GM18519 (cell line): ENCODE data around the gene ATP6V0D1.
"Not testable (repeated sequence)": the region's sequence is repeated elsewhere in the genome, so short reads cannot be mapped to it uniquely, and the experiment has no call there.

Experiments
- ATAC-seq: cut with Tn5 transposase; IDR thresholded peaks from one replicate; pipeline ENCODE4 v1.9.1; 2021; ENCODE audit warnings: mild to moderate bottlenecking, moderate library complexity; ENCODE audit not compliant: unreplicated experiment, low FRiP score

Gene ATP6V0D1

DNA sequence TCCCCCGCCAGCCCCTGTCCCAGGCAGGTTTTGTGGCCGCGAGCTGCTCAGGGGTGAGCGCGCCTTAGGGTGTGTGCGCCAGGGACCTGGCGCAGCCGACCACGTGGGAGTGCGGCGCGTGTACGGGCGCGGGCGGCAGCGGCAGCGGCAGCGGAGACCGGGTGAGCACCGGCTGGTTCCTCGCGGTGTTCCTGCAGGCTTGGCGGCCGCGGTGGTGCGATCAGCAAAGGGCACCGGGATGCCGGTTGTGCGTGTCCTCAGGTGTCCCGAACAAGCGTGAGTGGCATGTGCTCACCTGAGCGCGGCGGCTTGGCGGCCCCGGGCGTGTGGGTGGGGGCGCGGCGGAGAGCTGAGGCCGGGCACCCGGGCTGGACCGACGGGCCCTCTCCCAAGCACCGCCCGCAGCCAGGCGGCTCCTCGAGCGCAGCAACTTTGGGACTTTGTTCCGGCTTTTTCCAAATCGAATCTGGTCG, 50.4 kb downstream of the ATP6V0D1 start:
- no peak for ATAC-seq

DNA sequence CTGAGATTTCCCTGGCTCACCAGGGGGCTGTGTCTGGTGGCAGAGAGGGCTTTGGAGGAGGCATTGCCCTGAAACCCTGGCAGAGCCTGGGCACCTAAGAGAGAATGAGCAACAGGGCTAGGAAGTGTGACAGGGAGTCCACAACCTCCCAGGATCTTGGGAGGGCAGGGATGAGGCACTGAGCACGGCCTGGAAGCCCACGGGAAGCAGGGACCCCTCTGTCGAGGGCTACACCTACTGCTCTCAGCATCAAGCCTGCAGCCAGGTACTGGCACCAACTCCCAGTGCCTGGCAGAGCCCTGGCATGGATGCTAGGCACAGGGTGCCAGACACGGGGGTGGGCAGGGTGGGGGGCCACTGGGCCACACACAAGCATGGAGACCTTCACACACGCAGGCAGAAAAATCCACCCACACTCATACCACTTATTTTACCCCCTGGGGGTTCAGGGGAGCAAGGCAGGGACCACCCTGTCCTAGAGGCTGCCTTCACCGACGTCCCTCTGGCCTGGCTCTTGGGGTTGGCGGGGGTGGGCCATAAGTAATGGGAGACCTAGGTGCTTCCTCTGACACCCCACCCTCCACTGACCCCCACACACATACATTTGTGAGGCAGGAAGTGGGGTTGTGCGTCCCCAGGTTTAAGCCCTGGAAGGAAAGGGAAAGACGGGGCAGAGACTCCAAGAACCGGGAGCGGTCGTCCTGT, 51.0 kb downstream of the ATP6V0D1 start:
- no peak for ATAC-seq

DNA sequence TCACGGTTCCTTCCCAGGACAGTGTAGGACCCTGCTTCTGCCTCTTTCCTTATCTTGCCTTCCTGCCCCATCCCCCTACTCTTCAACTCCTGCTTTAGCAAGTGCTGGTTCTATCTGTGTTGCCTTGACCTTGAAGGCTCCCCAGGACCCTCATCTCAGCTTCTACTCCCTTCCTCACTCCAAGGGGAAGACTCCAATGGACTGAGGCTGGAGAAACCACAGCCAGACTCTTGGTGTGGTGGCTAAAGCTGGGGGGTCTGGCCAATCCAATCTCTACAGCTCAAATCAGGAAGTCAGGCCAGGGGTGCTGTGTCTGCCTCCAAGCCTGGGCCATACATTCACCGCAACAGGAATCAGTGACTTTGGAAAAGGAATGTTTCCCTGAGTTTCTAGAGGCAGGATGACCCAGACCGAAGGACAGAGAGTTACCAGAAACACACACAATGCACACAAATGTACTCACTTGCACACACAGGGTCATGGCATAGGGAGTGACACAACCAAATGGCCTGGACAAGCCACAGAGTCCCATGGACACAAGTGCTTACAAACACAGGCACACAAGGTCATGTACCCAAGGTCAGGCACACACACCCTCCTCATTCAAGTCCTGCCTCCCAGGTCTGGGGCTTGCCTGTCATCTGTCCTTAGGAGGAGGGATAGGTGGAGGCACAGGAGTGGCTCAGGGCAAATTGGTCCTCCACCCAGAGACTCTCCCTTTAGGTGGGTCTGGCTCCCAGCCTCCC, 51.7 kb downstream of the ATP6V0D1 start:
- ATAC-seq = no peak

DNA sequence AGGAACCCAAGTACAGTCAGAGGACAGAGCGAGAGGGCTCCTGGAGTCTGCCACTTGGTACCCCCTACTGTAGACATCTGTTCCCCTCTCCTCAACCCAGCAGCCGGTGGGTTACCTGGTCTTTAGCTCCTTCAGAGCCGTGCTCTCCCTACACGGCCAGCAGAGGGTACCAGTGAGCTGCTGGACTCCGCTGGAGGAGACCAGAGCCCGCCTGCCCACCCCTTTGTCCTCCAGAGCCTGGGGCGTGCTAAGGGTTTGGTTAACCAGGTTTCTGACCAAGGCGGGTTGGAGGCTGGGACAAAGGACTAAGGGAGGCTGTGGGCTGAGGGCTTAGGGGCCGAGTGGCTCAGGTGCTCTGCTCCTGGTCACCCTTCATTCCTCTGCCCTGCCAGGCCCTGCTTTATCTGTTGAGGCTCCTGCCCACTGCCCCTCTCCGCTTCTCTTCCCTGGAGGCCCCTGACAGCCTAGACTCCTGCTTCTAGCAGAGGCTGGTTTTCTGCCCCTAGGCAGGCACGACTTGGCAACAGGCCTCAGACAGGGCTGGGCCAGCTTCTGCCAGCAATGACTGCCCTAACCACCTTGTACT, 52.7 kb downstream of the ATP6V0D1 start:
- ATAC-seq = no peak

DNA sequence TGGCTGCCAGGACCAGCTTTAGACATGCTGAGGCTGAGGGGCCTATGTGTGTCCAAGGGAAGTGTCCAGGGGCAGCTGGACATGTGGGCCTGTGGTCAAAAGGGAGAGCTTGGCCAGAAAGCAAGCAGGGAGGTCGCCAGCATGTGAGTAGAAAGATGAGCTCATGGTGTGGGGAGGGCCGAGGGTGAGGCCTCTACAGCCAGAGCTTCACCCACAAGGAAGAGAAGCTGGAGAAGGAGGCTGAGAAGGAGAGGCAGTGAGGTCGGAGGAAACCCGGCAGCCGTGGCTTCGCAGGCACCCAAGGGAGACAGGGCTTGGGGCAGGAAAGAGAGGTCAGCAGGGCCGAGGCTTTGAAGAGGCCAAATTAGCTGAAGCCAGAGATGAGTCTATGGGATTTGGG, 54.0 kb downstream of the ATP6V0D1 start:
- no peak for ATAC-seq

DNA sequence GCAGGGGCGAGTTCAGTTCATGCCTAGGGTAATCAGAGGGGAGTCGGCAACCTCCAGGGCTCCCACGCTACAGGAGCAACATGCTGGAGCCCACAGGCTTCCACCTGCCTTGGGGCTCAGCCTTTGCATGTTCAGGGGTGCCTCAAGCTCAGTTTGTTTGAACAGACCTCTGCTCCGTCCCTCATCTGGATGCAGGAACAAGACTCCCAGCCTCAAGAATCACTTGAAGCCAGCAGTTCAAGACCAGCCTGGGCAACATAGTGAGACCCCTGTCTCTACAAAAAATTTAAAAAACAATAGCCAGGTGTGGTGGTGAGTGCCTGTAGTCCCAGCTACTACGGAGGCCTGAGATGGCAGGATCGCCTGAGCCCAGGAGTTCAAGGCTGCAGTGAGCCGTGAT, 54.9 kb downstream of the ATP6V0D1 start:
- no peak for ATAC-seq

DNA sequence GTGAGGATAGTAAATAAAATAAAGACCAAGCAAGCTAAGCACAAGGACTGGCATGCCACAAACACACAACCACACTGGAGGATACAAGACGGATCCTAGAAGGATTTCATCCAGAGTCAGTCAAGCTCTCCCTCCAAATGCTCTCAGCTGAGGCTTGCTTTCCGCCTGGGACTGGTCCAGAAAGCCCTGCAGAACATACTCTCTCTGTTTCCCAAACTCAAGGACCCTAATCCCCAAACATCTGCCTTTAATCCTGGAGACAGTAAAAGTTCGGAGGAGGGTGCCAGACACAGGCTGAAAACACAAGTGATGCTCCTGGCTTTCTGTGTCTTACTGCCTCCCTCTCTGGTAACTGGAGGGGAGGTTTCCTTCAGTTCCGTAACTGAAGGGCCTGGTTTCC, 55.4 kb downstream of the ATP6V0D1 start:
- no peak for ATAC-seq

DNA sequence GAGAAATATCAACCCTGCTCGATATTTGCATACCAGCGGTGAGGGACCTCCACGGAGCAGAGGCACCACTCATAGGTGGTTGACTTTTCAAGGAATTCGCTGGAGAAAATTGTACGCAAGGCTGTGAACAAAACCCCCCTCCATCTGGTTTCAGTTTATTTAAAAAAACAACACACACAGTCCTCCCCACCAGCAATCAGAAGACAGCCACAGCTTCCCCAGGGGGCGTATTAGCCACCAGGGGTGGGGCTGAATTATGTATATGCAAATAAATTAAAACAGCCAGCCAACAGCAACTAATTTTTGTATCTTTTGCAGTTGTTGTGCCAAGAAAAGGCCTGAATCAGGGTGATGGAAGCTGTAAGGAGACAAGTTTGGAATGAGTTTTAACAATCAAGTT, 55.9 kb downstream of the ATP6V0D1 start:
- no peak for ATAC-seq

DNA sequence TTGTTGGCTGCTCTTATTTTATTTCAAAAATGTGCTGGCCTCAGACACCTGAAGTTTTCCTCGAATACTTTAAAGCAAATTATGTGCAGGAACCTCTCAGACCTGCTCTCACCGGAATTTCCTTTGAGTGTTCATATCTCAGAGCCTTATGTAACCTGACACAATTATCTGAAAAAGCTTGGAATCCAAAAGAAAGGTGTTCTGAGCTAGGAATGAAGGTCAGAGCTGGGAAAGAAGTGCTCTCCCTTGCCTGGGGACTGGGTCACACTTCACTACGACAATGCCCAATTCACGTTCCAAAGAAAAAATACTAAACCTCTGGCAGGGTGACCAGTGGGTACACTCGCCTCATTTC, 56.7 kb downstream of the ATP6V0D1 start:
- ATAC-seq = no peak

DNA sequence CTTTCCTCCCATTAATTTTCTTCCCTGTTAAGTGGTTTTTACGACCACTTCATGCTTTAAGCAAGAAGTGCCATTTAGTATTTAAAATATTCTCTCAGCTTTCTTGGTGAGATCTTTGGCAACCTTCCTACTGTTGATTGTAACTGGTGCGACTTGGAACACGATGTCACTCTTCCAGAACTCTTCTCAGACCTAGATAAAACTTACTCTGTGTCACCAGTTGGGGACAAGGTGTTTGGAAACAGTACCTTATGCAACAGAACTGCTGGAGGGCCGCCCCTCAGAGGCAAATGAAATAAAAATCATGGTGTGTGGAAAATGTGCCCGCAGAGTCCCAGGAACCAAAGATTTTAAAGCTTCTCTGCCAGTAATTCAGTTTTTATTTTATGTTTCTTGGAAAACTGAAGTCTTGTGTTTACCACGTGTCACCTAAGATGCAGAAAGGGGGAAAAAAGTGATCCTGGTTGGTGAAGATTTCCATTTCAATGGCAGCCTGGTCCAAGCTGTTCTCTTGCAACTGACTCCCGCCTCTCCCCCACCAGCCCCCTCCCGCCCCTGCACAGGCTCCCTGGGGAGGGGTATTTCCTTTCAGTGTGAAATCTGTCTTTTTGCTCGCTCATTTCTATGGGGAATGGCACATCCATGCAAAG, 57.2 kb downstream of the ATP6V0D1 start:
- no peak for ATAC-seq

DNA sequence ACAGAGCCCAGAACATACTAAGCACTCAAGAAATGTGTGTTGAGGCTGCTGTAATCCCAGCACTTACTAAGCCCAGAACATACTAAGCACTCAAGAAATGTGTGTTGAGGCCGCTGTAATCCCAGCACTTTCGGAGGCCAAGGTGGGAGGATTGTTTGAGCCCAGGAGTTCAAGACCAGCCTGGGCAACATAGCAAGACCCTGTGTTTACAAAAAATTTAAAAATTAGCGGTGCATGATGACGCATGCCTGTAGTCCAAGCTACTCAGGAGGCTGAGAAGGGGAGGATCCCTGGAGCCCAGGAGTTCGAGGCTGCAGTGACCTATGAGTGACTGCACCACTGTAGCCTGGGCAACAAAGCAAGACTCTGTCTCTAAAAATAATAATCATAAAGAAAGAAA, 57.9 kb downstream of the ATP6V0D1 start:
- no peak for ATAC-seq

DNA sequence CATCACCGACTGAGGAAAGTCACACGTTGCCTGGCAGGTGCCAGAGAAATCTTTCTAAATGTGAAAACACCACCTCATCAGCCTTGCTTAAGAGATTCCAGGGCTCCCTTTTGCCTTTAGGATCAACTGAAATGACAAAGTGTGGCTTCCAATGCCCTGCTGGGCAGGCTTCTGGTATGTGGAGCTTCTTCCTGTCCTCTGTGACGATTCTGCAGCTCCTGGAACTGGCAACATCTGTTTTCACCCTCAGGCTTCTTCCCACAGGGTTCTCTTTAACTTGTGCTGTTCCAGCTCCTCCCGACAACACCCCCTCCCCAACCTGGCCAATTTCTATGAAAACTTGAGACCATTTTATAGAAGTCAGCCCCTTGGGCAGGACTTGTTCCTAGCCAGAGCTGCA, 59.9 kb downstream of the ATP6V0D1 start:
- no peak for ATAC-seq

DNA sequence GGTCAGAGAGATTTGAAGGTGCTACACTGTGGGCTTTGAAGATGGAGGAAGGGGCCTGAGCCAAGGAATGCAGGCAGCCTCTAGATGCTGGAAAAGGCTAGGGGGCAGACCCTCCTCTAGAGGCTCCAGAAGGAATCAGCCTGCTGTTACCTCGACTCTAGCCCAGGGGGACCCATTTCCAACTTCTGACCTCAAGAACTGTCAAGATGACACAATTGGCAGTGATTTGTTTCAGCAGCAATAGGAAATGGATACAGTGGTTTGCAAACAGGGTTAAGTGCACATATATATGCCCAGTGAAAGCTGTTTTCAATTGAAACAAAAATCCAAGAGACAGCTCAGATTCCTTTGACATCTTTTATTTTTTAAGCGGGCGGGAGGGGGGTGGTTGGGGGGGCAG, 61.0 kb downstream of the ATP6V0D1 start:
- ATAC-seq = no peak

DNA sequence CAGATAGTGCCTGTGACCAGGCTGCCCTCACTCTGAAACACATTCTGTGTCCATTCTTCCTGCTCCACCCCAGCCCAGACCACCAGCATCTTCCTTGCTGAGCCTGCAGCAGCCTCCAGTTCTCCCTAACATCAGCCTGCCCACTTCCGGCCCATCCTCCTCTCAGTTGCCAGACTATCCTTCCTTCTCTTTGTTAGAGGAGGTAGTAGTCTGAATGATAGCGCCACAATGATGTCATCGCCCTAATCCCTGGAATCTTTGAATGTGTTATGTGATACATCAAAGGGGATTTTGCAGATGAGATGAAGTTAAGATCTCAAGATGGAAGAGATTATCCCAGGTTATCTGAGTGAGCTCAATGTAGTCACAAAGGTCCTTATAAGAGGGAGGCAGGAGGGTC, 61.5 kb downstream of the ATP6V0D1 start:
- ATAC-seq = no peak

DNA sequence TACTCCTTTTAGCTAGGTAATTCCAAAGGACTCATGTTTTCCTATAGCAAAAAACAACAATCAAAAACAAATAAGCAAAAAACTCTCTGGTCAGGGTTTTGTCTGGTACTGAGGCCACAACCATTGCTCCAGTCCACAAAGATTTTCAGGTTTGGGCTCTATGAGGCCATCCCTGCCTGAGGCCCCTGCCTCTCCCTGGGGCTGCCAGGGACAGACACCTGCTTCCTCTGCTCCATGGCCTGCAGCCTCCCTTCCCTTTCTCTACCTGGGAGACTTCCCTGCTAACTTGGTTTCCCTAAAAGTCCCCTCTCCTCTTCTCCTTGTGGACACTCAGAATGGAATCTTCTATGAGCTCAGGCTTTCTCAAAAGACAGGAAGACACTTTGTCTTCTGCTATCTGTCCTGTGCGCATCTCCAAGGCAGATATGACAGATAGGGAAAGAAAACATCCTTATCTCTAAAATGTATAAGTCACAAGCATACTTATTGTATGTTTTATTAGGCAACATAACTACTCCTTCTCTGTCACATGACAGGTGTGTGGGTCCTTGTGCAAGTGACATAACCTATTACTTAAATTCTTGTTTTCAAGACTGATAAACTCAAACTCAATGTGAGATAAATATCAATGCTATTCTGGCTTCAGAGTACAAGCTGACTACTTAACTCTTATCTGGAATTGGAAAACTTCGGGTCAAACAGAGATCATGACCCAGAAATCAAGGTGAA, 63.5 kb downstream of the ATP6V0D1 start:
- ATAC-seq = no peak

DNA sequence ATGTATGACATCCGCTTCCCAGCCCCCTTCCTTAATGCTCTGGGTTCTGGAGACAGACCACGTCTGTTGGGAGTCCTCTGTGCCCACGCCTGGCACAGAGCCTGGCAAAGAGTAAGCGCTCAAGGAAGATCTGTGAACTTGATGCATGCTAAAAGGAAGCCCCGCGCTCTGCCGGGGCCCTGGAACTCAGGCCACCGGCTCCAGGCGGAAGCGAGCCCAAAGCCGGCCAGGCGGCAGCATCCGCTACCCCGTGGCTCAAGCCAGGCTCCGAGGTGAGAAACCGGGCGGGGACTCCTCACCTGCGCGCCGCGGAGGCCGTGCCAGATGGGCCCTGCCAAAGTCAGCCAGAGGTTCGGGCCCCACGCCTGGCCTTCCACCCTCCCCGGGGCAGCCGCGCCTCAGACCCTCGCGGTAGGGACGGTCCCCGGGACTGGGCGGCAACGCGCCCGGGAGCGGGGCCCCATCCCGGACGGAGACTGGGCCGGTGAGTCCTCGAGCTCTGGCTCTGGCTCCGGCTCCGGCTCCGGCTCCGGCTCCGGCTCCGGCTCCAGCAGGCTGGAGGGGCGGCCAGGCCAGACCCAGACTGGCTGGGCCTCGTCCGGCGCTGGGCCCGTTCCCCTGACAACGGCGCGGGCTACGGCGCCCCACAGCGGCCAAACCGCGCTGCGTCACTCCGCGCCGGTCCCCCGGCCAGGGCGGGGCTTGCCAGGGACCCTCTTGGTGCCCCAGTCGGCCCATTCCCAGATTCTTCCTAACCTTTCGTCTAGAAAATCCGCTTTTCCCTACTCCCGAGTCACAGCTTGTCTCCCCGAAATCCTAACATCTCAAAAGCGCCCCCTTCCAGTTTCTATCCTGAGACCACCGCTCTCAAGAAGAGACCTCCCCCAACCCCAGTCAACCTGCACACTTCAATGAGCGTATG, 64.8 kb downstream of the ATP6V0D1 start, which contains the start of gene ZDHHC1:
ZDHHC1 (minus strand) TSS at position 606 of the 922 bp plus-strand sequence. CDS start 8,702 bp downstream, outside the sequence.
- no peak for ATAC-seq

DNA sequence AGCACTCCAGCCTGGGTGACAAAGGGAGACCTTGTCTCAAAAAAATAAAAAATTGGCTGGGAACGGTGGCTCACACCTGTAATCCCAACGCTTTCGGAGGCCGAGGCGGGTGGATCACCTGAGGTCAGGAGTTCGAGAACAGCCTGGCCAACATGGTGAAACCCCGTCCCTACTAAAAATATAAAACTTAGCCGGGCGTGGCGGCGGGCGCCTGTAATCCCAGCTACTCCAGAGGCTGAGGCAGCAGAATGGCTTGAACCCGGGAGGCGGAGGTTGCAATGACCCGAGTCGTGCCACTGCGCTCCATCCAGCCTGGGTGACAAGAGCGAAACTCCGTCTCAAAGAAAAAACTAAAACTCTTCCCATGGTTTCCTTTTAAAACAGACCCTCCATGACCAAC, 65.5 kb downstream of the ATP6V0D1 start:
- ATAC-seq = not testable (repeated sequence)

DNA sequence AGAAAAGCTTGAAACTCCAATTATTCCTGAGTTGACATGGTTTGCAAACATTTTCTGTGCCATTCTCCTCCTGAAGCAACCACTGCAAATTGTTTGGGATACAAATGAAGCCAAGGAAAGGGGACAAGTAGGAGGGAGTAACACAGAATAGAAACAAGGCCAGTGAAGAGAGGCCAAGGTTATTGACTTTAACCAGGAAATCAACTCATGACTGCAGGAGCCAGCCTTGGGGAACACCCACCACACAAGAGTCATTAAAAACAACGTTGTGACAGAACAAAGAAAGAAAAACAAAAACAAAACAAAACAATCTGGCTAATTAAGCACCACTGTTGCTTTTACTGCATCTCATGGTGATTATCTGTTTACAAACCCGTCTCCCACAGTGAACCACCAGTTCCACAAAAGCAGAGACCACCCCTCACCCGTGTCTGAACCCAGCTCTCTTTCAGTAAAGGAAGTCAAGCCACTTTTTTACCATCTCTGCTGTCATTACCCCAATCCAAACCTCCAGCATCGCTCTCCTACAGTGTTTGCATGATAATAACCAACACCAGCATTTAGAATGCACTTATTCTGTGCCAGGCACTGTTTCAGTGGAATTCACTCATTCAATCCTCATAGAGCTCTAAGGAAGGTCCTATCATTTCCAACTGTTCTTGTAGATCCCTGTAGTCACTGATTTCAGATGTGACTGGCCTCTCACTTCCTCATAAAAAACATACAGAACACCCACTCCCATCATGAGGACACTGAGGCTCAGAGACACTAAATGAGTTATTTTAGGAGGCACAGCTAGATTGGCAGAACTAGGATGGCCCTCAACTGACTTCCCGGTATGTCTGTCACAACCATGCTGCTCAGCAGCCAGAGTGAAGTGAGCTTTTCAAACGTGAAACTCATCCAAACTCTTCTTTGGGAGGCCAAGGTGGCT, 66.7 kb downstream of the ATP6V0D1 start:
- no peak for ATAC-seq
